GM21717 (cell line): ENCODE results near the gene RANBP10.

Source experiments
- ATAC-seq: cut with Tn5 transposase; IDR thresholded peaks from one replicate; pipeline ENCODE4 v1.9.1; 2021; ENCODE audit warnings: mild to moderate bottlenecking, moderate library complexity; ENCODE audit not compliant: unreplicated experiment

RANBP10 gene

GRCh38 chr16:67679935-67680897, 126.1 kb downstream of the RANBP10 start:
- no peak for ATAC-seq

DNA sequence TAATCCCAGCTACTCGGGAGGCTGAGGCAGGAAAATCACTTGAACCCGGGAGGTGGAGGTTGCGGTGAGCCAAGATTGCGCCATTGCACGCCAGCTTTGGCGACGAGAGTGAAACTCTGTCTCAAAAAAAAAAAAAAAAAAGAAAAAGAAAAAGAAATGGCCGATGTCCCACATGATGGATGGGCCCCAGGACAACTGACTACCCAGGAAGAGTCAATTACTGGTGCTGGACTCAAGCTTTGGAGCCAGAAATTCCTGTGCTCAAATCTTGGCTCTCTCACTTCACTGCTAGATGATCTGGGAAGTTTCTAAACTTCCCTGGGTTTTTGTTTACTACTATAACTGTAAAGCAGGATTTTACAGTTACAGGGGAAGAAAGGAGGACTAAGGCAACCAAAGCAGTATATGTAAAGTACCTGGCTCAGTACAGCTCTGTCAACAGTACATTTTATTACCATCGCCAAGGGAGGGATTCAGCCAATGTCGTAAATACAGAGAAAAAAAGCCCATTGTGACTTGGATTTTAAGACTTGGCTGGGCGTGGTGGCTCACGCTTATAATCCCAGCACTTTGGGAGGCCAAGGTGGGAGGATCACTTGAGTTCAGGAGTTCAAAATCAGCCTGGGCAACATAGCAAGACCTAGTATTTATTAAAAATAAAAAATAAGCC, 127.9 kb downstream of the RANBP10 start:
- ATAC-seq: no peak

DNA sequence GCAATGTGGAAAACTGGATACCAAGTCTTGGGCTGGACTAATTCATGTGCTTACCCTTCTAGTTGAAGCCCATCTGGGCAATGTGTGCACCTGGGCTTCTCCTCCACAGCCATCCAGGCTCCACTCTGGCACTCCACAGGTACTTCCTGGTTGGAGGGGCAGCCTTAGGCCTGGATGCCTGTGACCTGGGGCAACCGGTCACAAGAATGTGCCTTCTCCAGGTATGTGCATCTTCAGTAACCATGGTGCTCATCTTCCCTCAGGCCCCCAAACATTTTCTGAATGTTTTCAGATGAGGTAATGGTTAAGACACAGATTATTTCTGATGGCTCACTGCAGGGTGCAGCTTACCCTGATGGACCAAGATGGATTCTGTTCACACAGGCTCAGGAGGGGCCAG, 128.6 kb downstream of the RANBP10 start:
- no peak for ATAC-seq

DNA sequence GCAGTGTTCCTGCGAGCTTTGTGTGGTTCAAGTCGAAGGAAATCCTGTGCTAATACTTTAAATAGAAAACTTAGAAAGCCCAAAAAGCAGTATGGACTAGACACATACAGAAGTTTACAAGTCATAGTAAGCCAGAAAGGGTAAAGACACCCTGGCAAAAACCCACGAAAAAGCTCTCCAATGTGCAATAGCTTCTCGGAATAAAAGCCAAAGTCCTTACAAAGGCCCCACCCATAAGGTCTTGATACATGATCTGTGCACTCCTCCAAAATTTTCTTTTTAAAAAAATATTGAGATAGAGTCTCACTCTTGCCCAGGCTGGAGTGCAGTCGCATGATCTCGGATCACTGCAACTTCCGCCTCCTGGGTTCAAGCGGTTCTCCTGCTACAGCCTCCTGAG, 129.4 kb downstream of the RANBP10 start:
- no peak for ATAC-seq

DNA sequence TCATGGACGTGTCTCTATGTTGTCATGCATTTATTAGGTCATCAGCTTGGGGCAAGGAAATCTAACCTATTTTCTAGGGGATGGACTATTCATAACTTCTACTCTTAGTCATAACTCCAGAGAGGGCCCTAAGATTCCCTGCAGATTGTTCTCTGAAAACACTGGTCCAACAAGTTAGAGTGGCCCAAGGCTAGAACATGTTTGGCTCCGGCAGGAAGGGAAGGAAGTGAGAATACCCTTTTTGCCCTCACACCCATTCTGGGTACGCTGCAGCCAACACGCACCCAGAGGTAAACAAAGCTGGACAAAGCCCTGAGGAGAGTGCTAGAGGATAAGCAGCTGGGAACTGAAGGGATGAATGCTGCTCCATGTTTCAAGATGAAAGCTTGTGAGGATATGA, 129.8 kb downstream of the RANBP10 start:
- no peak for ATAC-seq

- no peak for ATAC-seq
Observed at GRCh38 chr16:67675999-67676398, 130.4 kb downstream of the RANBP10 start.

DNA sequence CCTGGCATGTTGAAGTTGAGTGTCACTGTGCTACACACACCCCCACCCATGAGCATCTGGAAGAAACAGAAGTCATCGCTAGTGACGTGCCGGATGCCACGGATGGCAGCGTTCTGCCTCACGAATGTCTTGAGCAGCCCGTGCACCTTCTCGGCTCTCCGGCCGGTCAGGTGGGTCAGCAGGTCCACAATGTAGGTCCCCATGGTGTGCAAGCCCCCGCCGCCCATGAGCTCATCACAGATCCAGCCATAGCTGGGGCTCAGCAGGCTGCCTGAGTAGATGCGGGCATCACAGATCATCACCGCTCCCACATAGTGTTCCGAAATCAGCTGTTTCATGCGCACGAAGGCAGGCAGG, 130.8 kb downstream of the RANBP10 start:
- ATAC-seq: no peak

GRCh38 chr16:67674851-67675578, 131.3 kb downstream of the RANBP10 start:
- ATAC-seq: no peak

GRCh38 chr16:67673712-67674580, 132.4 kb downstream of the RANBP10 start:
- ATAC-seq: no peak
